NCI-H2107 treated with DMSO at 0.1 percent for 48 hours (cell line): Measurements from ENCODE around the gene TTBK1.

Source experiments
- DNase-seq: peaks from one replicate; lab custom pipeline; 2025; ENCODE audit not compliant: unreplicated experiment; lab: John Stamatoyannopoulos, UW

The TTBK1 gene

DNA sequence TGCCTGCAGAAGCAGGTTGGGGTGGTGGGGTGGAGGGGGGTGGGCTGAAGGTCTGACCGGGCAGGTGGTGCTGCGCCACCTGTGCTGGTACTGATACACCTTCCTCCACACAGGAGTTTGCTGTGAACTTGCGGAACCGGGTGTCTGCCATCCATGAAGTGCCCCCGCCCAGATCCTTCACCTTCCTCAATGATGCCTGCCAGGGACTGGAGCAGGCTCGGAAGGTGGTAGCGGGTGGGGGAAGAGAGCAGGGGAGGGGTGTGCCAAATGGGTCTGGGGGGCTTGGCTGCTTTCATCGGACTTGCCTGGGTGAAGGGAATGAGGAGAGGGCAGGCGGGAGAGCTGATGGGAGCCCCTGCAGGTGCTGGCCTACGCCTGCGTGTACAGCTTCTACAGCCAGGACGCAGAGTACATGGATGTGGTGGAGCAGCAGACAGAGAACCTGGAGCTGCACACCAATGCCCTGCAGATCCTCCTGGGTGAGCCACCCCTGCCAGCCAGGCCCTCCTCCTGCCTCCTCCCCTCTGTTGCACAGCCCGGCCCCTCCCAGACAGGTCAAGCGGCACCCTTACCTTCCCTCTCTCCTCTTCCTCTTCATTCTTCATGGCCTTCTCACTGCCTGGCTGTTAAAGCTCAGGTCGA is 20.7 kb upstream of the TTBK1 start:
- no peak for DNase-seq

DNA sequence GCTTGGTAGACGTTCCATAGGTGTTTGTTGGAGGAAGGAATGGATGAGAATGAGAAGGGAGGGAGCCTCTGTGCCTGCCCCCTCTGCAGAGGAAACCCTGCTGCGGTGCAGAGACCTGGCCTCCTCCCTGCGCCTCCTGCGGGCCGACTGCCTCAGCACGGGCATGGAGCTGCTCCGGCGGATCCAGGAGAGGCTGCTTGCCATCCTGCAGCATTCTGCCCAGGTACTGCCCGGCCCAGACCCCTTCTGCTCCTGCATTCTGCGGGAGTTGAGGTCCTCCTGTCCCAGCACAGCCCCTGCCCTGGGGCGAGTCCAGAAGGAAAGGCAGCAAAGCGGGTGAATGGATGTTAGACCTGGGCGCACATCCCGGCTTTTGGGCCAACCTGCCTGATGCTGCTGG is 20.1 kb upstream of the TTBK1 start:
- no peak for DNase-seq

DNA sequence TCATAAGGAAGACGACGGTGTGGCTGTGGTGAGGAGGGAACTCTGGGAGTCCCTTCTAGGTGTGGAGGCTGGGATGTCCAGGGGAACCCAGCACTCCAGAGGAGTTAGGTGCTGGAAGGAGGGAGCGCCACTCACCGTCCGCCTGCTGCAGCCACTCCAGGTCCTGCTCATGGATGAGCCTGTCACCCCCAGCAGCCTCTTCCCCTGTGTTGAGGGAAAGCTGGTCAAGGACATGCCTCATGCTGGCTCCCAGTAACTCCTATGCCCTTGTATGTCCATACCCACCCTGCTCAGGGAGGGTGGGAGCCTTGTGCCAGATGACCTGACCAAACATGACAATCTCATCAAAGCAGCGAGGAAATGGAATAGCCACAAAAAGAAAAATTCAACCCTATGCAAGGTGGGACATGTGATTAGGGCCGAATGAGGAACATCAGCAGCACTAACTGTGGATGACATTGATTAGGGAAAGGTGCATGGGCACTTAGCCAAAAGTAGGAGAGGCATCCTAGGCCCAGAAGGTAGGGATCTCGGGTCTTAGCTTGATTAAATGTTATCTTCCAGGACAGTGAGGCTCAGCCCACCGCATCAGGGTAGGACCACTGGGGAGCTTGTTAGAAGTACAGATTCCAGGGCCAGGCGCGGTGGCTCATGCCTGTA is 17.0 kb upstream of the TTBK1 start:
- no peak for DNase-seq

DNA sequence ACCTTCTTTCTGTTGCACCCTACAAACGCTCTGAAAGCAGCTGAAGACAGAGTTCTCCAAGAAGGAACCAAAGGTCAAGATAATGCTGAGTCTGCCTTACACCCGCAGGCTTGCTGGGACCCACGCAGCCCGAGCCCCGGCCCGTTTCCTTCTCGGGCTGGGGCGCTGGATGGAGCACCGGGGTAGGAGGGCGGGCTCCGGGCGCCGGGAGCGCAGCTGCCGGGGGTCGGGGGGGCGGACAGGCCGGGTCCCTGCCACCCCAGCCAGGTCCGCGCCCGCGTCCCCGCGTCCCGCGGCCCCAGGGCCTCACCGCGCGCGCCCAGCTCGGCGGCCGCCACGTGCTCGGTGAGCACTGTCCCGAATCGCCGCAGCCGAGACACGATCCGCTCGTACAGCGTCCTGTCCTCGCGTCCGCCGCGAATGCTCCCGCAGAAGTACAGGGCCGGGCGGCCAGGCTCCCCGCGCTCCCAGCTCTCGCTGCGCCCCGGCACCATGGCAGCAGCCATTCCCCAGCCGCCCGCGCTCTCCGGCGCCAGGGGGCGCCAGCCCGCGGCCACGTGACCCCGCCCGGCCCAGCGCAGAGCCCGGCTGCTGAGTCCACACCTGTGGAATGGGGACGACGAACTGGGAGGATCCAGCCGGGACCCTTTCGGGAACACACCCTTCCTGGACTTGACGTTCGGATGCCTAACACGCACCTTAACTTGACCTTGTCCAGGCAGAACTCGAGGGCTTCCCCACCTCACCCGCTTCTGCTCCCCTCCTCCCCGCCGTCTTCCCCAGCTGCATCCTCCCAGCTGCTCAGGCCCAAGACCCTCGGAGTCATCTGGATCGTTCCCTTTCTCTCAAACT is 14.1 kb upstream of the TTBK1 start, which contains the start of gene DNPH1:
DNPH1 (minus strand) TSS at position 531 of the 852 bp plus-strand sequence; CDS start at position 506, 25 bp downstream.
- no peak for DNase-seq

DNA sequence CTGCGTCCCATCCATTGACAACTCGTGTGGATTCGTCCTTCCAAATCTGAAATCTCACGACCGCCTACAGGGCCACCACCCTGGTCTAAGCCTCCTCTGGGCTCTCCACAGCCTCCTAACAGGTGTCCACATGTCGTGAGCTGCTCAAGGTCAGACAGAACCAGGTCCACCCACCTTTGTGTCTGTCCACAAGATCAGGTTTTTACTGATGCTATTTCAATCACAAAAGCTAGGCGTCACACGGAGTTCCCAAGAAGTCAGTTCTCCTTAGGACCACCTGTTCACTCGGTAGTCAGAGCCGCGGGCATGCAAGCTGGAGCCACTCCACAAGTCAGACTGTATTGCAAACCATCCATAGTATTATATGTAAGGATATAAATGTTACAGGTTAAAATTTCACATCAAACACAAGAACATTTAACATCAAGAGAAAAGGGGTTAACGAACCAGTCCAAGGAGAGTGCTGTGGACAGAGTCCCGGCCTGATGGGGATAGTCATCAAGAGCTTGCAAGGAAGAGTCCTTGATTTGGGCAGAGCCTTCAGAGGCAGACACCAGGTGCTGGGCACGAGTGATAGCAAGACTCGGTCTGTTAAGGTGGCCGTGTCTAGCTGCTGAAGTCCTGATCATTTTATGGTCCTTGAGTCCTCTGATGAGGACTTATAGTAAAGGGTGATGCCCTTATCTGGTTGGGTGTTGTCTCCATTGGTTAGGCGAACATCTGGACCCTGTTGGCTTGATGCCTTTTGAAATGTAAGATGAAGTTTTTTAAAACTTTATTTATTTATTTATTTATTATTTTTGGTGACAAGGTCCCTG is 13.3 kb upstream of the TTBK1 start:
- no peak for DNase-seq

DNA sequence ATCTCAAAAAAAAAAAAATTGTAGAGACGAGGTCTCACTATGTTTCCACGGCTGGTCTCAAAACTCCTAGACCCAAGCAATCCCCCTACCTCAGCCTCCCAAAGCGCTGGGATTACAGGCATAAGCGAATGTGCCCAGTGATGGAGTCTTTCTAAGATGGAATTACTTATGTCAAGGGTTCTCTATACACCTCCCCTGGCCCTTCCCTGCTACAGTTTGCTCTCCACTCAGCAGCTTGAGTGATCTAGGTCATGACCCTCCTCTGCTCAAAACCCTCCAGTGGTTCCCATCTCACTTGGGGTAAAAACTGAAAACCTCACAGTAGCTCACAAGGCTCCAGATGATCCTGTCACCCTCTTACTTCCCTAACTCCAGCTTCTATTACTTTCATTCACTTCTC is 12.2 kb upstream of the TTBK1 start:
- no peak for DNase-seq

DNA sequence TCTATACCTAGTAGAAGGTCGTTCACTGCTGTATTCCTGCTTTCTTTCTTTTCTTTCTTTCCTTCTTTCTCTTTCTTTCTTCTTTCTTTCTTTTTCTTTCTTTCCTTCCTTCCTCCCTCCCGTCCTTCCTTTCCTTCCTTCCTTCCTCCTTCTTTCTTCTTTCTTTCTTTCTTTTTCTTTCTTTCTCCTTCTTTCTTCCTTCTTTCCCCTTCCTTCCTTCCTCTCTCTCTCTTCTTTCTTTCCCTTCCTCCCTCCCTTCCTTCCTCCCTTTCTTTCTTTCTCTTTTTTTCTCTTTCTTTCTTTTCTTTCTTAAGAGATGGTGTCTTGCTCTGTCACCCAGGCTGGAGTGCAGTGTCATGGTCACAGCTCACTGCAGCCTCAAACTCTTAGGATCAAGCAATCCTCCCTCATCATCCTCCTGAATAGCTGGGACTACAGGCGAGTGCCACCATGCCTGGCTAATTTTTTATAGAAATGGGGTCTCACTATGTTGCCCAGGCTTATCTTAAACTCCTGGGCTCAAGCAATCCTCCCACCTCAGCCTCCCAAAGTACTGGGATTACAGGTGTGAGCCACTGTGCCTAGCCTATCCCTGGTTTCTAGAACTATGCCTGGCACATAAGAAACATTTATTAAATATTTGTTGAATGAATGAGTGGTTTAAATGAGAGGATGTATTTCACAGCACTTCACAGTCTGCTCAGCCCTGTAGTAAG is 11.4 kb upstream of the TTBK1 start:
- no peak for DNase-seq

DNA sequence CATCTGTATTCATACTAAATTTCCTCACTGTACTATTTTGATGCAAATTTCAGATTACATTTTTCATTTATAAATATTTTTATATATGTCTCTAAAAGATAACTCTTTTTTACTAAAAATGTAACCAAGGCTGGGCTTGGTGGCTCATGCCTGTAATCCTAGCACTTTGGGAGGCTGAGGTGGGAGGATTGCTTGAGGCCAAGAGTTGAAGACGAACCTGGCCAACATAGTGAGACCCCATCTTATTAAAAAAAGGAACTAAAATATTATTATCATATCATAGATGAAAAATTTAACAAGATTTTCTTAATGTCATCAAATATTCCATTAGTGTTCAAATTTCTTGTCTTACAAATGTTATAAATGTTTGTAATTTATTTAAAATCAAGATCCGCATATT is 7.4 kb upstream of the TTBK1 start:
- DNase-seq, result no peak

DNA sequence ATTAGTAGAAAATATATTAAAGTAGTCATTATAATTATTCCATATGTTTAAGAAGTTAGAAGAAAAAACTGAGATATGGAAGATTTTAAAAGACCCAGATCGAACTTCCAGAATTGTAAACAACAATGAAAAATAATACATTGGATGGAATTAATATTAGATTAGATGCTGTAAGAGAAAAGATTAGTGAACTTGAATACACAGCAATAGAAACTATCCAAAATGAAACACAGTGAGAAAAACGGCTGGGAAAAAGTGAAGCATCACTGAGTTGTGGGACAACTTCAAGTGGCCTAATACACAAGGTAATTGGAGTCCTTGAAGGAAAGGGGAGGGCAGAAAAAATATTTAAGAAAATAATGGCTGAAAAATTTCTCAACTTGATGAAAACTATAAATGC is 4.2 kb upstream of the TTBK1 start:
- no peak for DNase-seq

DNA sequence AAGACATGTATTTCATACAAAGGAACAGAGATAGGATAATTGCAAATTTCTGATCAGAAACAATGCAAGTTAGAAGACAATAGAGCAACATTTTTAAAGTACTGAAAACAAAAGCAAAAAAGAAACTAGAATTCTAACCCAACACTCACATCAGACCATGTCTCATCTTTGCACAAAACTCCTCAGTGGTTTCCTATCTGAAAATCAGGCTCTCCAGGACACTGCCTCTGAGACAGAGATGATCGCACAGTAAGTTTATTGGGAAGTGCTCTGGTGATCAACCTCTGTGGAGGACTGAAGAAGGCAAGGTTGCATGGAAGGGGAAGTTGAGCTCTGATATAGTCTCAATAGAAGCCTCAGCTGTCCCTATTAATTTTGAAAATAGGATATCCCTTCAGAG is 2.3 kb upstream of the TTBK1 start:
- DNase-seq, result no peak

DNA sequence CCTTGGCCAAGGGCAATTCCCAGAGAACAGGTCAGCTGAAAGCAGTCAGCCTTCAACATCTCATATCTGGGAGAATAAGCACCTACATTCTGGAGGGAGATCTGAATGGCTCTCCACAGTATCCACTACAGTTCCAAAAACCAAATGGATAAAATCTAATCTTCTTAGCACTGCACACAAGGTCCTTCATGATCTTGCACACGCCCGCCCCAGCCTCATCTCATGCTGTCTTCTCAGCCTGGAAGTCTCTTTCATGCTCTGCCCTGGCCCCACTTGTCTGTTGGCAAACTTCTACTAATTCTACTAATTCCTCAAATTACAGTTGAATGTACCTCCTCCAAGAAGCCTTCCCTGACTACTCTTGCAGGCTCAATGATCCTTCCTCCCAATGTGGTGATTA is 1.8 kb upstream of the TTBK1 start:
- no peak for DNase-seq

DNA sequence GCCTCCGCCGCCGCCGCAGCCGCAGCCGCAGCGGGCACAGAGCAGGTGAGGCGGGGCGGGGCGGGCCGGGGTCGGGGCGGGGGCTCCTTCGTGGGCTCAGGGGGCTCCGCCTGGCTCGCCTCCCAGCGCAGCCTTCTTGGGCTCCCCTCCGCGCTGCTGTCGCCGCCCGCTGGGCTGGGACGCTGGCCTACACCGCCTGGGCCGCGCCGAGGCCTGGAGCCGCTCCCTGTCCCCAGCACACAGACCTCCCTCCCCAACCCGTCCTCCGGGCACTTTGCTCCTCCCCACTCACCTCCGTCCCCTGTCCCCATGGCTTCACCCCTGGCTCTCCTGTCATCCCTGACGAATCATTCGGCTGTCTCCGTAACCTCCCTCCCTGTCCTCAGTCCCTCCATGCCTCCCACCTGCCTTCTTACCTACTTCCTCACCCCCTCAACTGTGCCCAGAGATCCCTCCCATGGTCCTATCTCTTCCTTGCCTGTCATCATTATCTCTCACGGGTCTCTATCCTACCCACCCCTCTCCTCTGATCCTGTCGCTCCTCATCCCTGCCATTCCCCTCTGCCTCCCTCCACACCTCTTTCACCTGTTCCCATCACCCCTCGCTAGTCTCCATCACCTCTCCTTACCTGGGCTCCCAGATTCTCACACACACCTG is 512 bp downstream of the TTBK1 start:
- no peak for DNase-seq

DNA sequence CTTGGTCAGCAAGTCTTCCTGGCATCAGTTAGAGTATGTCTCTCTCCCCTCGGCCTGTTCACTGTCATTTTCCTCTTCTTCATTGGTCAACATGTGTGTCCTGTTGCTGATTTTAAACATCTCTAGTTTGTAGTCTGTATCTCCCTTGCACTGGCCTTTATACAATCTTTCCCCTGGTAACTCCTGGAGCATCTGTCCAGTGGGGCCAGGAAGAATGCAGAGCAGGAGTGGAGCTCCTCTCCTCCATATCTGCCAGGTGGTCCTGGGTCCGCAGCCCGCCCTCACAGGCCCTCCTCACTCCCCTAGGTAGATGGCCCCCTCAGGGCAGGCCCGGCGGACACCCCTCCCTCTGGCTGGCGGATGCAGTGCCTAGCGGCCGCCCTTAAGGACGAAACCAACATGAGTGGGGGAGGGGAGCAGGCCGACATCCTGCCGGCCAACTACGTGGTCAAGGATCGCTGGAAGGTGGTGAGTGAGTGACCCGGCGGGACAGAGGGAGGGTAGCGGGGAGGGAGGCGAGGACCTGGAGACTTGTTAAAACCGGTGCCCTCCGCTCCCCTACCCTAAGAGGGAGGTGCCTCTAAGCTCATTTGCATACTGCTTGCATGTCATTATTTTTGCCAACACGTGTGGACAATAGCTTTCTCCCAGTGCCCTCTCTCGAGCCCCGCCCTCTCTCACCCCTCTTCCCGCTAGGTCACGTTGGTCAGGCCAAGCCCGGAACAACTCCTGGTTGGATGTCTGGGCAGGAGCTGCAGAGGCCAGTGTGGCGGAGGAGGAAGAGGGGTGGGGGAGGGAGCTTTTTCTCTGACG is 3.2 kb downstream of the TTBK1 start:
- no peak for DNase-seq

DNA sequence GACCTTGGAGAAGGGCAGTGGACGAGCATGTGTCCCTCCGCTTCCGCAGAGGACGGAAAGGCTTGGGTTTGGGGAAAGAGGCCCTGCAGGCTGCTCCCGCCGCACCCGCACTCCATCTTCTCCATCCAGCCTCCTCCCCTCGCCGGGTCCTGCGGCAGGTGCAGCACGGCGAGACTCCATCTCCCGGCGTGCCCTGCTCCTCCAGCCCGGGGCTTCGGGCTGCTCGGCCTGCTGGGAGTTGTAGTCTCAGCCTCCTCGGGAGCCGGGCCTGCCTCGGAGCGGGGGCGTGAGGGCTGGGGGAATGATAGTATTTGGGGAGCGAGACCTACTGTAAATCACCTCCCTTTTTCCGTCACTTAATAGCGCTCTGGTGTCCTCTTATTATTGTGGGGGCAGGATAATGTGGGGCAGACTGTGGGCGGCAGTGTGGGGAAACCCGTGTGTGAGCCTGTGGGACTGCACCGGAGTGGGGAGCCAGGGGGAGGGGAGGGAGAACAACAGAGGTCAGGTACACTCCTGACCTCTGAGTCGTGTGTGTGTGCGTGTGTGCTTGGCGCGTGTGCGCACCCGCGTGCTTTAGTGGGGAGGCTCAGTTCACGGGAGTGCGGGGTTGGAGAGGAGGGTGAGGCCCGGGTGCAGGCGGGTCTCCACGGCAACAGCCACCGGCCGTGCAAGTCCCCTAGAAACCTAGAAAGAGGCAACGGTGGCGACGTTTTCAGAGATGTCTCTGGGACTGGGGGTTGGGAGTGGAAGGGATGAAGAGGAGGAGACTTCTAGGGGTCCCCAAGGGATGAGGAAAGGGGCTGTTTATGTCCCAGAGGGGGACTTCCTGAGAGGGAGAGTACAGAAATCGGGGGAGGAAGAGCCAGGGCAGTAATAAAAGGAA is 4.1 kb downstream of the TTBK1 start:
- DNase-seq, result no peak

DNA sequence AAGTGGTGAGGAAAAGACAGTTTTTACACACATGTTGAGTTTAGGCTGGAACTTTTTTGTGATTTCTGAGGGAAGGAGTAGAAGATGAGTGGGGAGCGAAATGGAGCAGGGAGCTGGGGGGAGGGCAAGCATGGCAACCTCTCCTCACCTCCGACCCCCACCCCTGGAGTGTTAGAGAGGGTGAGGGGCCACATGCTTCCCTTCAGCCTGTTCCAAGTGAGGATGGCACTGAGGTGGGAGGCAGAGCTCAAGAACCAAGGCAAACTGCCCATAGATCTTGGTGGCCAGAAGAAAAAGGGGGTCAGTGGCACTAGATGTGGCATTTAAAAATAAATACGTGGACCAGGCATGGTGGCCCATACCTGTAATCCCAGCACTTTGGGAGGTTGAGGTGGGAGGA is 4.8 kb downstream of the TTBK1 start:
- DNase-seq, result no peak

DNA sequence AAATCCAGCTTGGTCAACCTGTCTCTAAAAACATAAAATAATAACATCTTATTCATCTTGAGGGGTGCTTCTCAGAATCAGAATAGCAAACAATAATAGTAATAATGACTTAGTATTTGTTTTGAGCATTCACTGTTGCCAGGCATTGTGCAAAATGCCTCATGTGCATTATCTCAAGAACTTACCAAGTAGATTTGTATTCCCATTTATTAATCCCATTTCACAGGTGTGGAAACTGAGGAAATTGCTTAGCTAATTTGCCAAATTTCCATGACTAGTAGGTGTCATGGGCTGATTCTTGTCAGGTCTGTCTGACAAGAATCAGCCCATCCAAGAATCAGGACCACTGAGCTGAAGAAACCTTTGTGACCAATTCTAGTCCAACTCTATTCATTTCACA is 5.5 kb downstream of the TTBK1 start:
- DNase-seq, result no peak

DNA sequence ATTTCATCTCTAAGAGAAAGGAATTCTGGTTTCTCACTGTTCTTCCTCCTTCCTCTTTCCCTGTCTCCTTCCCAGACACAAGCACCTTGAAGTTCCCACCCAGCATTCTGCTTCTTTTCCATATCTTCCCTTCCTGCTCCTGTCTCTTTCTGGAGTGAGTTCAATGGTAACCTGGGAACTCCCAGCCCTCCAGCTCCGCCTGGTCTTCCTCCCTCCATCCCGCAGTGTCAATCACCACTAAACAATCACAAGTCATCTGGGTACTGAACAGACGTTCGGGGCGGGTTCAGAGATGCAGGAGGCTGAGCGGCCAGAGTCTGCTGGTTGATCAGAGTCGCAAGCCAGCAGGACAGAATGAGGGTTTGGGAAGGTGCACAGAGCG is 7.7 kb downstream of the TTBK1 start:
- no peak for DNase-seq

DNA sequence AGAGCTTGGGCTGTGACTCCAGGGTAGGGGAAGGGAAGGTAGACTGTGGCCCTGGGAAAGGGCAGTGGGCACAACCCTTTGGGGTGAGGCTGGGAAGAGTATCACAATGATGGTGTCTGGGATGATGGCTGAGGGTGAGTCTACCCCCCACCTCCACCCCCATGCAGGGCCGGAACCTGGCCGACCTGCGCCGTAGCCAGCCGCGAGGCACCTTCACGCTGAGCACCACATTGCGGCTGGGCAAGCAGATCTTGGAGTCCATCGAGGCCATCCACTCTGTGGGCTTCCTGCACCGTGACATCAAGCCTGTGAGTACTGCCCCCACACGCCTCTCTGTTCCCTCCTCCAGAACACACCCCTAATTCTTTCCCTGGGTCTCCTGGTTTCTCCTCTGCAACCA is 10.1 kb downstream of the TTBK1 start:
- no peak for DNase-seq
